Measurements from ENCODE around the gene FOXG1. TPM values are rescaled to one million over a fixed set of nuclear protein-coding genes. Genes with fewer than 3 reads are reported as not detected.

The FOXG1 gene
- total RNA-seq, 2 donors from 2014 or later, result not detected

- H3K27me3 ChIP-seq, result peaks cover 24 to 39% of the 10 kb centered on the region in 2 donors
- no peak for TF ChIP-seq CTCF (IDR thresholded peaks at IDR 0.05)
- peaks cover 0 to 7% of the 10 kb centered on the region in 2 donors for H3K4me1 ChIP-seq
- no peak overlapping the region for H3K4me3 ChIP-seq
- DNase-seq (ENCODE audit: low spot score), result no peak
- H3K27ac ChIP-seq, result no peak overlapping the region
- no peaks in the 10 kb centered on the region for H3K36me3 ChIP-seq
- H3K9me3 ChIP-seq, result peaks cover 0 to 9% of the 10 kb centered on the region in 2 donors
Observed at GRCh38 chr14:28771168-28771567, 4.6 kb downstream of the FOXG1 start.

DNA sequence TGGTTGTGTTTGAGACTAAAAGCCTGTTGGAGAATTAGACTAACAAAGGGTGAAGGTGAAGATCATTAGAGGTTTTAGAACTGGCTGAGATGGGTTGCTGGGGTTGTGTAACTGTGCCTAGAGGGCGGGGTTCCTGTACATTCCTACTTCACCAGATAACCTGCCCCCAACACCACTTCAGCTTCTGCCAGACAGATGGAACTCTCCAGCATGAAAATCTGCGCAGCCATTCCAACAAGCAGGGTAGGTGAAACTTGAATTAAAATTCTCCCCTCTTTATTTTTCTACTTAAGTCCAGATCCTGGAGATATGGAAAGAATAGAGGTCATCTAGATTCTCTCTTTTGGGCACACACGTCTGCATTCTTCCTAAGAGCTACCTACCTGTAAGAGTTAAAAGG, 6.0 kb downstream of the FOXG1 start:
- no peak for DNase-seq (ENCODE audit: low spot score)
- H3K9me3 ChIP-seq, result peaks cover 0 to 12% of the 10 kb centered on the region in 2 donors
- H3K27me3 ChIP-seq, result peaks cover 28 to 31% of the 10 kb centered on the region in 2 donors

GRCh38 chr14:28773176-28773575, 6.6 kb downstream of the FOXG1 start:
- no peak overlapping the region for H3K4me3 ChIP-seq
- DNase-seq (ENCODE audit: low spot score), result no peak
- H3K9me3 ChIP-seq, result peaks cover 0 to 15% of the 10 kb centered on the region in 2 donors
- no peaks in the 10 kb centered on the region for H3K4me1 ChIP-seq
- H3K36me3 ChIP-seq, result no peaks in the 10 kb centered on the region
- no peak overlapping the region for H3K27ac ChIP-seq
- peaks cover 26 to 28% of the 10 kb centered on the region in 2 donors for H3K27me3 ChIP-seq
- TF ChIP-seq CTCF (IDR thresholded peaks at IDR 0.05), result no peak

More for the DNA sequence above, 6.0 kb downstream of the FOXG1 start:
- TF ChIP-seq CTCF (IDR thresholded peaks at IDR 0.05), result no peak
- Histone ChIP-seq H3K4me3 (no peak overlapping the region), H3K4me1 (no peaks in the 10 kb centered on the region), H3K27ac (no peak overlapping the region), H3K36me3 (no peaks in the 10 kb centered on the region)

DNA sequence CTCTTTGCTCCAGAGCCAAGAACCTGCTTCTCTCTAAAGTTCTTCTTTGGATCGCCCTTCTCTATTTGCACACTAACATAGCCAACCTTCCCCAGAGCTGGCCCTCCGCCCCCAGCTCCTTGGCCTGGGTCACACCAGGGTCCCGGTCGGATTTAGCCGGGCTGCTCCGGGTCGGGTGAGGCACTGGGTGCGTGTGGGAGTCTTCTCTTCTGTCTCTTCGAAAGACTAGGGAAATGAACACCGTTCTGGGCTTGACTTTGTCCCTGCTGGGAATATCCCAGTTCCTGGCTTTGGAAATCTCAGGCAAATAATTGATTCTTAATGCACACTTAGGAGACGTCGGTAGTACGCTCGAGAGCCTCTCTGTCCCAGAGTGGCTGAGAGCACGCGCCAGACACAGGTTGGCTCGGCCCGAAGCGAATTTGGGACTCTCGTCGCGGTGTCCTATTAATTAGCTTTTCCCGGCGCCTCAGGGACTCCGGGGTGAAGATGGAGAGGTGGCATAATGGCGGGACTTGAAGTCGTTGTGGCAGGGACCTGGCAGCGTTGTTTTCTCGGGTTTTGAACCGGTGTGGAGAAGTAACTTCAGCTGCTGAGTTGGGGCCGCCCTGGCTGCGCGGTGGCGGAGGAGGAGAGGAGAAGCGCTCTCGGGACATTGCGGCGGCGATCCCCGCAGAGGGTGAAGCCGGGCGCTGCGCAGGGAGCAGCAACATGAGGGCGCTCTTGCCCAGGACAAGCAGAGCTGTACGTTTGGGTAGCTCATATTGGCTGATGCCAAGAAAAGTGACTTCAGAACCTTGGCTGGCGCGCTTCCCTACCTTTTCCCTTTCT, 7.5 kb downstream of the FOXG1 start:
- peaks cover 17 to 26% of the 10 kb centered on the region in 2 donors for H3K27me3 ChIP-seq
- H3K4me1 ChIP-seq, result no peaks in the 10 kb centered on the region
- DNase-seq (ENCODE audit: low spot score), result no peak
- no peak overlapping the region for H3K27ac ChIP-seq
- no peaks in the 10 kb centered on the region for H3K36me3 ChIP-seq
- no peak overlapping the region for H3K4me3 ChIP-seq
- TF ChIP-seq CTCF (IDR thresholded peaks at IDR 0.05), result no peak
- peaks cover 0 to 16% of the 10 kb centered on the region in 2 donors for H3K9me3 ChIP-seq

GRCh38 chr14:28774764-28775735, 8.5 kb downstream of the FOXG1 start:
- peaks cover 15 to 22% of the 10 kb centered on the region in 2 donors for H3K27me3 ChIP-seq
- no peak overlapping the region for H3K4me3 ChIP-seq

More at GRCh38 chr14:28774764-28775735, 8.5 kb downstream of the FOXG1 start:
- DNase-seq (ENCODE audit: low spot score), result no peak
- Histone ChIP-seq H3K36me3 (no peaks in the 10 kb centered on the region), H3K27ac (no peak overlapping the region), H3K9me3 (peaks cover 0 to 14% of the 10 kb centered on the region in 2 donors), H3K4me1 (no peaks in the 10 kb centered on the region)
- no peak for TF ChIP-seq CTCF (IDR thresholded peaks at IDR 0.05)

All from right atrium auricular region (tissue), 2 donors.